Bone marrow (tissue), 2 donors: Measurements from ENCODE around the gene AZGP1.
"Not testable (repeated sequence)": the region's sequence is repeated elsewhere in the genome, so short reads cannot be mapped to it uniquely, and the experiment has no call there.

Experiments used
- DNase-seq, 2 donors: peaks; one replicate each; lab custom pipeline; 2025; lab: John Stamatoyannopoulos, UW

AZGP1 gene

GRCh38 chr7:99975782-99976521, at the start of gene AZGP1:
Gene AZGP1, minus strand, starts transcription at chr7:99976031. Its CDS starts 11 bp downstream, at chr7:99976020.
- DNase-seq = no peak

GRCh38 chr7:100024020-100024619, 48.3 kb upstream of the AZGP1 start:
- DNase-seq = no peak

GRCh38 chr7:100023526-100023925, 47.7 kb upstream of the AZGP1 start:
- DNase-seq = no peak

- no peak for DNase-seq
These were observed 46.8 kb upstream of the AZGP1 start for GRCh38 chr7:100022621-100023020.

GRCh38 chr7:100021297-100021696, 45.5 kb upstream of the AZGP1 start:
- DNase-seq = no peak

GRCh38 chr7:100019908-100020307, 44.1 kb upstream of the AZGP1 start:
- DNase-seq = no peak

GRCh38 chr7:100017875-100018274, 42.0 kb upstream of the AZGP1 start:
- no peak for DNase-seq

- no peak for DNase-seq
These were observed 41.5 kb upstream of the AZGP1 start for GRCh38 chr7:100017300-100017699.

- no peak for DNase-seq
These were observed 40.5 kb upstream of the AZGP1 start for GRCh38 chr7:100016215-100016901.

GRCh38 chr7:100015232-100016214, 39.7 kb upstream of the AZGP1 start, which contains the start of gene ZKSCAN1:
Gene ZKSCAN1, plus strand, starts transcription at chr7:100015596. Its CDS starts 7,911 bp downstream, at chr7:100023507.
- DNase-seq = peak; percentile 62 to 77

GRCh38 chr7:100013328-100013676, 37.5 kb upstream of the AZGP1 start:
- no peak for DNase-seq

- not testable (repeated sequence) for DNase-seq
These were observed 36.8 kb upstream of the AZGP1 start for GRCh38 chr7:100012385-100013327.

- DNase-seq = no peak
These were observed 35.7 kb upstream of the AZGP1 start for GRCh38 chr7:100011516-100011915.

- DNase-seq = no peak
These were observed 35.1 kb upstream of the AZGP1 start for GRCh38 chr7:100010901-100011300.

- not testable (repeated sequence) for DNase-seq
These were observed 34.1 kb upstream of the AZGP1 start for GRCh38 chr7:100009952-100010351.

- no peak for DNase-seq
These were observed 32.7 kb upstream of the AZGP1 start for GRCh38 chr7:100008525-100008924.

GRCh38 chr7:100007887-100008286, 32.1 kb upstream of the AZGP1 start:
- no peak for DNase-seq

- peak in 1 of 2 donors; percentile 27 for DNase-seq
These were observed 28.2 kb upstream of the AZGP1 start for GRCh38 chr7:100003711-100004661.

GRCh38 chr7:100000239-100000638, 24.4 kb upstream of the AZGP1 start:
- no peak for DNase-seq
